SU-DHL-6 (cell line): Measurements from ENCODE around the gene GRAMD1B.

Experiments
- EZH2phosphoT487 ChIP-seq: fragments of 200-600 bp; sonication (generic), shearing (Covaris generic); conservative IDR thresholded peaks from 2 replicates; pipeline ENCODE4 v1.6.1; 2018; ENCODE audit warnings: mild to moderate bottlenecking, antibody characterized with exemption, low read length, moderate library complexity, mixed read lengths
- TF ChIP-seq, protein P1 (sequence below): fragments of 200-600 bp; sonication (generic); IDR thresholded peaks from one replicate; pipeline ENCODE4 v1.5.1; 2017; ENCODE audit warnings: antibody characterized with exemption, mild to moderate bottlenecking, low read length, moderate library complexity; ENCODE audit not compliant: insufficient read depth, poor library complexity, severe bottlenecking

DNA sequence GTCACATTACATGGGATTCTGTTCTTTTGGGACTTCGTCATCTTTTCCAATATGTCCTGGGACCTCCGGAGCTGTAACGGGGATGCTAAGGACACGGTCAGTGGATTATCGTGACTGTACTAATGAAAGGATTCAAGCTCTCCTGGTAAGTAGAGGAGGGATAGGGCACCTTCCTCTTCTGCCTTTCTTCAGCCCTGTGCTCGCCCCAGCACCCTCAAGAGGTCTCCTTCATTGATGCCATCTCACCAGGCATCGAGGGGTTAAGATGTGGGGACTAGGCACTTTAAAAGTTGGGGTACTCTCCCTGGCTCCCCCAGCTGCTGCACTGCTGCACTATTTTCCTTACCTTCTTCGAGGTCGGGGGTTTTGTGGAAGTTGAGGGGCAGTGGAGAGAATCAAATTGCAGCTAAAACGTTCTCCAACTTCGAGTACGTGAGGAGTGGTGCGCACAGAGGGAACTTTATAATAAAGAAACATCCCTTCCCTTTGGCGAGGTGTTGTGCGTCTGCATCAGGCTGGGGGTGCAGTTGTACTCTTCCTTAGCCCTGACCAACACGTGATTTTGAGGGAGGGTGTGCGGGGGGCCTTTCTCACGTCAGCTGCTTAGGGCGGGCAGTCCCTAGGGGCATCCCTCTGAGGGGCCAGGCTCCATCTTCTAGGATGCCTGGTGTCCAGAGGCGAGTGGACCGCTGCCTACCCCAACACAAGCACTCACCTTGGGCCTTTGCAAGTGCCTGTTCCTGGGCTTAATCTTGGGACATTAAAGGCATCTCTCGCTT, 96.1 kb downstream of the GRAMD1B start:
- TF ChIP-seq, protein P1, sequence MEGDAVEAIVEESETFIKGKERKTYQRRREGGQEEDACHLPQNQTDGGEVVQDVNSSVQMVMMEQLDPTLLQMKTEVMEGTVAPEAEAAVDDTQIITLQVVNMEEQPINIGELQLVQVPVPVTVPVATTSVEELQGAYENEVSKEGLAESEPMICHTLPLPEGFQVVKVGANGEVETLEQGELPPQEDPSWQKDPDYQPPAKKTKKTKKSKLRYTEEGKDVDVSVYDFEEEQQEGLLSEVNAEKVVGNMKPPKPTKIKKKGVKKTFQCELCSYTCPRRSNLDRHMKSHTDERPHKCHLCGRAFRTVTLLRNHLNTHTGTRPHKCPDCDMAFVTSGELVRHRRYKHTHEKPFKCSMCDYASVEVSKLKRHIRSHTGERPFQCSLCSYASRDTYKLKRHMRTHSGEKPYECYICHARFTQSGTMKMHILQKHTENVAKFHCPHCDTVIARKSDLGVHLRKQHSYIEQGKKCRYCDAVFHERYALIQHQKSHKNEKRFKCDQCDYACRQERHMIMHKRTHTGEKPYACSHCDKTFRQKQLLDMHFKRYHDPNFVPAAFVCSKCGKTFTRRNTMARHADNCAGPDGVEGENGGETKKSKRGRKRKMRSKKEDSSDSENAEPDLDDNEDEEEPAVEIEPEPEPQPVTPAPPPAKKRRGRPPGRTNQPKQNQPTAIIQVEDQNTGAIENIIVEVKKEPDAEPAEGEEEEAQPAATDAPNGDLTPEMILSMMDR = no peak
- TF ChIP-seq EZH2phosphoT487 = no peak
